GM21423 (cell line): ENCODE measurements around the gene EIF4H.
"Not testable (repeated sequence)": the region's sequence is repeated elsewhere in the genome, so short reads cannot be mapped to it uniquely, and the experiment has no call there.

Experiments
- ATAC-seq: cut with Tn5 transposase; IDR thresholded peaks from one replicate; pipeline ENCODE4 v1.9.1; 2021; ENCODE audit warnings: mild to moderate bottlenecking, moderate library complexity; ENCODE audit not compliant: unreplicated experiment

The EIF4H gene

GRCh38 chr7:74173866-74174605 is at the start of gene EIF4H:
Gene EIF4H, plus strand, starts transcription at chr7:74174356. Its CDS starts 28 bp downstream, at chr7:74174384.
- ATAC-seq = peak; percentile 81

GRCh38 chr7:74126220-74126880 is 47.8 kb upstream of the EIF4H start:
- no peak for ATAC-seq

- ATAC-seq = no peak
Observed at GRCh38 chr7:74129887-74130286, 44.3 kb upstream of the EIF4H start.

- ATAC-seq = no peak
Observed at GRCh38 chr7:74130518-74130917, 43.6 kb upstream of the EIF4H start.

- ATAC-seq = no peak
Observed at GRCh38 chr7:74134117-74134620, 40.0 kb upstream of the EIF4H start.

GRCh38 chr7:74138334-74138867 is 35.8 kb upstream of the EIF4H start:
- ATAC-seq = no peak

- ATAC-seq = no peak
Observed at GRCh38 chr7:74138945-74139843, 35.0 kb upstream of the EIF4H start.

- no peak for ATAC-seq
Observed at GRCh38 chr7:74141705-74142104, 32.5 kb upstream of the EIF4H start.

GRCh38 chr7:74143383-74143782 is 30.8 kb upstream of the EIF4H start:
- ATAC-seq = no peak

GRCh38 chr7:74148491-74148890 is 25.7 kb upstream of the EIF4H start:
- ATAC-seq = no peak

GRCh38 chr7:74149071-74149470 is 25.1 kb upstream of the EIF4H start:
- no peak for ATAC-seq

- ATAC-seq = no peak
Observed at GRCh38 chr7:74149603-74150002, 24.6 kb upstream of the EIF4H start.

- ATAC-seq = no peak
Observed at GRCh38 chr7:74153736-74154135, 20.4 kb upstream of the EIF4H start.

GRCh38 chr7:74155810-74156395 is 18.3 kb upstream of the EIF4H start:
- ATAC-seq = no peak

GRCh38 chr7:74157605-74158004 is 16.6 kb upstream of the EIF4H start:
- ATAC-seq = no peak

- ATAC-seq = no peak
Observed at GRCh38 chr7:74164985-74165456, 9.1 kb upstream of the EIF4H start.

GRCh38 chr7:74165867-74166593 is 8.1 kb upstream of the EIF4H start:
- no peak for ATAC-seq

GRCh38 chr7:74167324-74167723 is 6.8 kb upstream of the EIF4H start:
- ATAC-seq = not testable (repeated sequence)

- ATAC-seq = no peak
Observed at GRCh38 chr7:74173074-74173473, 1.1 kb upstream of the EIF4H start.

- ATAC-seq = peak; percentile 4
Observed at GRCh38 chr7:74173491-74173865, 678 bp upstream of the EIF4H start.
